H1 (cell line): ENCODE data around the gene CDC42SE2. TPM values are rescaled to one million over a fixed set of nuclear protein-coding genes. Genes with fewer than 3 reads are reported as not detected.

Experiments used
- CTCF ChIA-PET: fragments of 300-600 bp; sonication (Branson Sonifier 250); formaldehyde crosslinking; loops from one replicate; lab custom pipeline; 2021; ENCODE audit not compliant: partially characterized antibody; lab: Charles Lee
- POLR2A ChIA-PET: fragments of 300-600 bp; sonication (Branson Sonifier 250); formaldehyde crosslinking; loops from one replicate; lab custom pipeline; 2021; ENCODE audit warnings: inconsistent platforms; ENCODE audit not compliant: partially characterized antibody; lab: Charles Lee
- DNase-seq, 2 experiments: peaks; one replicate each; pipeline versions ENCODE4 v3.0.0 to v3.0.0-alpha.2; 2010 to 2022; ENCODE audit warnings: low spot score in 2 of 2, low read depth in 1 of 2, mixed read lengths in 1 of 2
- FAIRE-seq: peaks from 2 replicates; lab custom pipeline; 2011; peaks lifted over from hg19 to GRCh38; lab: Jason Lieb, UNC
- H2AFZ ChIP-seq: 2 replicates; pipeline ENCODE4 v1.8.1; 2012; ENCODE audit warnings: low read length, inconsistent platforms
- H2AK5ac ChIP-seq: 2 replicates; pipeline ENCODE4 v1.6.1; 2013; ENCODE audit warnings: low read depth, low read length
- H2BK120ac ChIP-seq: replicated peaks from 2 replicates; pipeline ENCODE3; 2013; ENCODE audit warnings: low read depth, low read length, inconsistent platforms
- H2BK12ac ChIP-seq: 2 replicates; pipeline ENCODE4 v1.6.1; 2013; ENCODE audit warnings: low read depth, low read length
- H2BK15ac ChIP-seq: 2 replicates; pipeline ENCODE4 v1.6.1; 2013; ENCODE audit warnings: low read length
- H2BK20ac ChIP-seq: 2 replicates; pipeline ENCODE4 v1.6.1; 2013; ENCODE audit warnings: low read length
- H2BK5ac ChIP-seq: 2 replicates; pipeline ENCODE4 v1.6.1; 2013; ENCODE audit warnings: low read depth, low read length
- H3K14ac ChIP-seq: 2 replicates; pipeline ENCODE4 v1.6.1; 2013; ENCODE audit warnings: inconsistent platforms; ENCODE audit not compliant: insufficient read length
- H3K18ac ChIP-seq: 2 replicates; pipeline ENCODE4 v1.6.1; 2013; ENCODE audit warnings: low read length; ENCODE audit errors: extremely low read depth
- H3K23ac ChIP-seq: 2 replicates; pipeline ENCODE4 v1.6.1; 2013; ENCODE audit warnings: inconsistent platforms; ENCODE audit not compliant: insufficient read length
- H3K23me2 ChIP-seq: 2 replicates; pipeline ENCODE4 v1.6.1; 2013; ENCODE audit warnings: low read depth, low read length
- H3K27ac ChIP-seq: 2 replicates; pipeline ENCODE4 v1.6.1; 2011; ENCODE audit warnings: low read depth, low read length, inconsistent platforms
- H3K27me3 ChIP-seq, 4 experiments: replicated peaks in 1 of 4; 1 replicate in 1 of 4; 2 replicates in 3 of 4; pipeline versions ENCODE4 v1.6.1 to v1.8.1; 2011 to 2013; ENCODE audit warnings: low read length in 3 of 4, mild to moderate bottlenecking in 3 of 4, inconsistent platforms in 2 of 4, mixed read lengths in 2 of 4, moderate library complexity in 1 of 4; ENCODE audit not compliant: control insufficient read depth in 3 of 4, insufficient read depth in 3 of 4; ENCODE audit errors: extremely low read depth in 1 of 4
- H3K36me3 ChIP-seq, 4 experiments: 2 replicates each; pipeline versions ENCODE4 v1.6.1 to v1.8.1; 2011 to 2013; ENCODE audit warnings: mild to moderate bottlenecking in 4 of 4, low read length in 3 of 4, moderate library complexity in 2 of 4, control low read depth in 1 of 4, inconsistent platforms in 1 of 4; ENCODE audit not compliant: insufficient read depth in 4 of 4, control insufficient read depth in 2 of 4
- H3K4ac ChIP-seq: replicated peaks from 2 replicates; pipeline ENCODE3; 2013; ENCODE audit warnings: low read length, low read depth, mixed read lengths, inconsistent platforms; ENCODE audit not compliant: insufficient read length
- H3K4me1 ChIP-seq, 4 experiments: replicated peaks in 1 of 4; 1 replicate in 1 of 4; 2 replicates in 3 of 4; pipeline versions ENCODE4 v1.6.1 to v1.8.1; 2011 to 2013; ENCODE audit warnings: low read length in 3 of 4, inconsistent platforms in 2 of 4, mixed read lengths in 1 of 4; ENCODE audit not compliant: insufficient read depth in 4 of 4, control insufficient read depth in 3 of 4
- H3K4me2 ChIP-seq, 2 experiments: 2 replicates each; pipeline versions ENCODE4 v1.6.1 to v1.8.1; 2011 to 2013; ENCODE audit warnings: low read depth in 2 of 2, low read length in 2 of 2, control low read depth in 1 of 2, inconsistent platforms in 1 of 2, mild to moderate bottlenecking in 1 of 2; ENCODE audit not compliant: insufficient read depth in 1 of 2
- H3K4me3 ChIP-seq, 4 experiments: fragments of 200-600, 300-600 bp in 1 of 4; sonication (generic), shearing (Covaris generic), sonication (Bioruptor Twin) in 1 of 4; 2 replicates each; pipeline versions ENCODE4 v1.5.1 to v1.8.1; 2011 to 2016; ENCODE audit warnings: low read length in 4 of 4, low read depth in 3 of 4, control low read depth in 2 of 4, inconsistent platforms in 2 of 4, mild to moderate bottlenecking in 2 of 4, mixed read lengths in 1 of 4, moderate library complexity in 1 of 4; ENCODE audit not compliant: insufficient read depth in 2 of 4; ENCODE audit errors: extremely low read depth in 1 of 4
- H3K56ac ChIP-seq: replicated peaks from 2 replicates; pipeline ENCODE3; 2013; ENCODE audit warnings: low read depth, mild to moderate bottlenecking, mixed read lengths, low read length, inconsistent platforms; ENCODE audit not compliant: insufficient read length
- H3K79me1 ChIP-seq: 2 replicates; pipeline ENCODE4 v1.6.1; 2013; ENCODE audit warnings: low read depth, low read length, control low read depth
- H3K79me2 ChIP-seq, 2 experiments: 2 replicates each; pipeline versions ENCODE4 v1.6.1 to v1.8.1; 2012 to 2013; ENCODE audit warnings: low read length in 2 of 2, mild to moderate bottlenecking in 2 of 2, inconsistent platforms in 1 of 2; ENCODE audit not compliant: insufficient read depth in 2 of 2, control insufficient read depth in 1 of 2
- H3K9ac ChIP-seq, 4 experiments: replicated peaks in 1 of 4; 1 replicate in 1 of 4; 2 replicates in 3 of 4; pipeline versions ENCODE4 v1.6.1 to v1.8.1; 2011 to 2013; ENCODE audit warnings: low read depth in 3 of 4, low read length in 3 of 4, control low read depth in 2 of 4, mild to moderate bottlenecking in 2 of 4, moderate library complexity in 2 of 4, inconsistent platforms in 1 of 4; ENCODE audit errors: extremely low read depth in 1 of 4
- H3K9me3 ChIP-seq, 2 experiments: 2 replicates each; pipeline versions ENCODE4 v1.6.1 to v1.8.1; 2012 to 2013; ENCODE audit warnings: mild to moderate bottlenecking in 2 of 2, moderate library complexity in 2 of 2, control low read depth in 1 of 2, inconsistent platforms in 1 of 2, low read depth in 1 of 2, low read length in 1 of 2, mixed read lengths in 1 of 2; ENCODE audit not compliant: insufficient read depth in 2 of 2
- H4K20me1 ChIP-seq, 2 experiments: replicated peaks in 1 of 2; 2 replicates each; pipeline versions ENCODE3 to v1.8.1; 2011 to 2013; ENCODE audit warnings: inconsistent platforms in 2 of 2, low read length in 2 of 2, mild to moderate bottlenecking in 1 of 2; ENCODE audit not compliant: insufficient read depth in 2 of 2, control insufficient read depth in 1 of 2
- H4K5ac ChIP-seq: 2 replicates; pipeline ENCODE4 v1.6.1; 2013; ENCODE audit warnings: low read length, low read depth, mixed read lengths, inconsistent platforms; ENCODE audit not compliant: insufficient read length
- H4K8ac ChIP-seq: 2 replicates; pipeline ENCODE4 v1.8.0; 2013; ENCODE audit warnings: mild to moderate bottlenecking, moderate library complexity, low read length, inconsistent platforms; ENCODE audit not compliant: insufficient read depth; ENCODE audit errors: extremely low read depth
- H4K91ac ChIP-seq: replicated peaks from 2 replicates; pipeline ENCODE3; 2013; ENCODE audit warnings: low read length, mixed read lengths, inconsistent platforms; ENCODE audit not compliant: insufficient read length
- CBX8 ChIP-seq: fragments of 300-800, 300-1000 bp; sonication (generic); IDR thresholded peaks from 2 replicates; pipeline ENCODE4 v1.7.1; 2016; ENCODE audit warnings: low read depth, low read length, borderline replicate concordance
- CHD1 ChIP-seq: IDR thresholded peaks from 2 replicates; pipeline ENCODE4 v1.6.1; 2012; ENCODE audit warnings: low read depth, low read length, improper control_type of control experiment
- GTF2F1 ChIP-seq: IDR thresholded peaks from 2 replicates; pipeline ENCODE4 v1.6.1; 2012; ENCODE audit warnings: low read depth, low read length, improper control_type of control experiment, borderline replicate concordance
- HDAC6 ChIP-seq: IDR thresholded peaks from one replicate; pipeline ENCODE4 v1.7.1; 2012; ENCODE audit warnings: low read depth, mild to moderate bottlenecking, inconsistent platforms, low read length, moderate library complexity
- JUN ChIP-seq: IDR thresholded peaks from 2 replicates; pipeline ENCODE4 v1.6.1; 2011; ENCODE audit warnings: low read depth, mild to moderate bottlenecking, improper control_type of control experiment, low read length
- MAFK ChIP-seq: IDR thresholded peaks from 2 replicates; pipeline ENCODE4 v1.6.1; 2012; ENCODE audit warnings: low read depth, mild to moderate bottlenecking, improper control_type of control experiment, low read length
- NANOG ChIP-seq: IDR thresholded peaks from 2 replicates; pipeline ENCODE4 v1.6.1; 2011; ENCODE audit warnings: low read length, low read depth, mild to moderate bottlenecking, inconsistent platforms; ENCODE audit not compliant: insufficient read depth, poor library complexity, severe bottlenecking
- POU5F1 ChIP-seq: IDR thresholded peaks from 2 replicates; pipeline ENCODE4 v1.6.1; 2011; ENCODE audit warnings: low read depth, mild to moderate bottlenecking, low read length, moderate library complexity
- RXRA ChIP-seq: IDR thresholded peaks from 2 replicates; pipeline ENCODE4 v1.6.1; 2011; ENCODE audit warnings: low read depth, mild to moderate bottlenecking, low read length, moderate library complexity; ENCODE audit not compliant: insufficient read depth
- SP2 ChIP-seq: IDR thresholded peaks from 2 replicates; pipeline ENCODE4 v1.6.1; 2012; ENCODE audit warnings: mild to moderate bottlenecking, low read length, inconsistent platforms
- TAF1 ChIP-seq: IDR thresholded peaks from 2 replicates; pipeline ENCODE4 v1.6.1; 2011; ENCODE audit warnings: mild to moderate bottlenecking, low read depth, low read length
- TCF12 ChIP-seq: IDR thresholded peaks from 2 replicates; pipeline ENCODE4 v1.6.1; 2011; ENCODE audit warnings: low read depth, mild to moderate bottlenecking, low read length
- ZNF274 ChIP-seq: IDR thresholded peaks from 2 replicates; pipeline ENCODE4 v1.7.0; 2012; ENCODE audit warnings: low read length, borderline replicate concordance; ENCODE audit errors: extremely low read depth
- polyA plus RNA-seq, 7 experiments: library from polyadenylated mRNA; depleted of rRNA in 3 of 7; stranded (reverse) in 5 of 7; unstranded in 2 of 7; fragments of >200 nt in 5 of 7; fragments of 200-250 nt in 2 of 7; gene quantifications; 1 replicate in 5 of 7; 2 replicates in 1 of 7; 4 replicates in 1 of 7; pipeline versions ENCODE4 v1.2.1 to v1.2.3, GENCODE V29; 2011 to 2013; ENCODE audit warnings: missing spikeins in 2 of 7, mixed read lengths in 2 of 7
- total RNA-seq: library from RNA; stranded (reverse); fragmentation: NEBNext Ultra II Directional; extraction: Animal tissue kit (Norgen Biotek cat#: 25700); gene quantifications from 2 replicates; pipeline ENCODE4 v1.2.1, GENCODE V29; 2021

Gene CDC42SE2
- total and polyA plus RNA-seq, 2 of the 8 experiments (the other 6 are each of a cell fraction or from before 2014, with no cell fraction given): 16.7 to 30.8 TPM

DNA sequence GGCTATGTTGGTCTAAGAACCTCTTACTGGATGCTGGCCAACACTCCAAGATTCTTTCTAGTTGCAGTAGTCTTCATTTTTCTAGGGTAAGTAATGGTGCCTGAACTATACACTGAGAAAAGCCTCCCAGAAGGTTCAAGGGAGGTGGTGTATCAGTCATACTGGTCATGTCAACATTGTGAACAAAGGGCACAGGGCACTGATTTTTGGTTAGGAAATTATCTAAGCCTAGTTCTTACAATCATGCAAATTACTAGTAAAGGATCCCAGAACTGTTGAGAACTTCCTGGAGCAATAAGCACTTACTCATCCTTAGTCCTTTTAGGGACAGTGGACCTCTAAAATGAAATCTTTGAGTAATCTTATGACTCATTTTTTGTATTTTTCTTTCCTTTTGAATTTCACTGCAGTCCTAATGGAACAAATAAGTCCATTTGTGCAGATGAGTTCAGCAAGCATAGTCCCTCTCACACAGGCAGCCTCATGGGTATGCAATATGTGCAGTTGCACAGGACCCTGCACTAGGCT lies 21.1 kb upstream of the CDC42SE2 start:
- Histone ChIP-seq H2AK5ac (no peak overlapping the region), H3K4me1 (no peaks in the 10 kb centered on the region), H2BK20ac (no peak overlapping the region), H4K5ac (no peak overlapping the region), H2BK120ac (no peak overlapping the region), H3K23me2 (no peaks in the 10 kb centered on the region), H3K4ac (no peak overlapping the region), H4K20me1 (no peaks in the 10 kb centered on the region), H3K9me3 (no peaks in the 10 kb centered on the region), H3K23ac (no peak overlapping the region), H2BK5ac (no peak overlapping the region), H3K79me1 (no peaks in the 10 kb centered on the region), H3K56ac (no peak overlapping the region), H3K4me2 (no peak overlapping the region), H3K18ac (no peak overlapping the region), H3K4me3 (no peak overlapping the region), H3K27ac (no peak overlapping the region), H3K27me3 (no peaks in the 10 kb centered on the region), H3K36me3 (no peaks in the 10 kb centered on the region), H3K79me2 (no peaks in the 10 kb centered on the region), H4K91ac (no peak overlapping the region), H2BK15ac (no peak overlapping the region), H4K8ac (no peak overlapping the region), H2AFZ (no peak overlapping the region), H2BK12ac (no peak overlapping the region), H3K9ac (no peak overlapping the region), H3K14ac (no peak overlapping the region)
- ChIA-PET CTCF (no interaction called here), POLR2A (no interaction called here)
- DNase-seq (no peak), FAIRE-seq (no peak)
- no peak for TF ChIP-seq POU5F1
- no peak for TF ChIP-seq CBX8
- no peak for TF ChIP-seq SP2
- TF ChIP-seq TCF12: no peak
- no peak for TF ChIP-seq MAFK
- TF ChIP-seq ZNF274: no peak
- TF ChIP-seq TAF1: no peak
- TF ChIP-seq HDAC6: no peak
- no peak for TF ChIP-seq RXRA
- TF ChIP-seq CHD1: no peak
- no peak for TF ChIP-seq JUN
- no peak for TF ChIP-seq GTF2F1
- TF ChIP-seq NANOG: no peak
